Measurements from ENCODE around the gene KRTAP29-1.

The KRTAP29-1 gene

GRCh38 chr17:41340934-41341861 is 38.5 kb upstream of the KRTAP29-1 start:
- TF ChIP-seq CTCF (conservative IDR thresholded peaks at IDR 0.05; ENCODE audit: low read depth, low read length), result no peak
- DNase-seq (ENCODE audit: low read depth), result no peak
- H3K4me3 ChIP-seq (ENCODE audit: low read length), result no peak overlapping the region

GRCh38 chr17:41340494-41340893 is 37.8 kb upstream of the KRTAP29-1 start:
- no peak for TF ChIP-seq CTCF (conservative IDR thresholded peaks at IDR 0.05; ENCODE audit: low read depth, low read length)
- no peak overlapping the region for H3K4me3 ChIP-seq (ENCODE audit: low read length)

DNA sequence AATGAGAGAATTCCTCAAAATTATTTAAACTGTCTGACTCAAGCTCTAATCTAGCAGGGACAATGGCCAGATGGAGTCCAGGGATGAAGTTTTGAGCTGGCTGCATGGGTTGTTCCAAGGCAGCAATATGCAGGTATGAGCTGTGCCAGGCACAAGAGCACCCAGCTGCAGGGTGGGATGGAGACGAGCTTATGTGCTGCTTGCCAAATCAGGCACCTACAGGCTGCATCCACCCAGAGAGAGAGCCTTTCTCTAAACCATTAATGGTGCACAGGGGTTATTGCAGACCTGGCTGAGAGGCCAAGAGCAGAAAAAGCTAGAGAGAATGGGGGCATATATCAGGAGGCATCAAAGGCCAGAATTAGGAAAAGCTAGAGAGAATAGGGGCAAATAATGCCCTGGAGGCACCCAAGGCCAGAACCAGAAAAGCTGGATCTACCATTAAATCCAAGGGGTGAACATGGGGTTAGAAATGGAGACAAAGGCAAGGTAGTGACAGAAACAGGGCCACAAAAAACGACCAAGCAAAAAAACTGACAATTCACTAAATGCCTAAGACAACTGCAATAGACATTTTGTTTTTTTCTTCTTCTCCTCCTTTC is 37.0 kb upstream of the KRTAP29-1 start:
- TF ChIP-seq CTCF (conservative IDR thresholded peaks at IDR 0.05; ENCODE audit: low read depth, low read length), result no peak
- no peak for DNase-seq (ENCODE audit: low read depth)
- no peak overlapping the region for H3K4me3 ChIP-seq (ENCODE audit: low read length)

More at GRCh38 chr17:41340494-41340893, 37.8 kb upstream of the KRTAP29-1 start:
- DNase-seq (ENCODE audit: low read depth), result no peak

- no peak overlapping the region for H3K4me3 ChIP-seq (ENCODE audit: low read length)
- TF ChIP-seq CTCF (conservative IDR thresholded peaks at IDR 0.05; ENCODE audit: low read depth, low read length), result no peak
- no peak for DNase-seq (ENCODE audit: low read depth)
These were observed 36.4 kb upstream of the KRTAP29-1 start for GRCh38 chr17:41338961-41339485.

DNA sequence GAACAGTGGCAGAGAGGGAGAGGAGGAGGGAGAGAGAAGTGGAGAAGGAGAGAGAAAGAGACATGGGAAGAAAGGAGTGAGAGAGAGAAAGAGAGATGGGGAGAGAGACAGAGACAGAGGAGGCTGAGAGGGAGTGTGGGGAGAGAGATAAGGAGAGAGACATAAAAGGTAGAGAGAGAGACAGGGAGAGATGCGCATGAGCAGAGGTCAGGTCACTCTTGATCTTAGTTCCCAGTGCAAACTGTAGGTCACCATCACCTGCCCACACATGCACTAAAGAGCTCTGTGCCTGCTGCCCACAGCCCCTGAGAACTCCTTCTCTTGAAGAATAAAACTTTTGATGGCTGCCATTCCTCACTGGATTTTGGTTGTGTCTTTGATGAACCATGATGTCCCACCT is 33.1 kb upstream of the KRTAP29-1 start:
- DNase-seq (ENCODE audit: low read depth), result no peak
- H3K4me3 ChIP-seq (ENCODE audit: low read length), result no peak overlapping the region
- TF ChIP-seq CTCF (conservative IDR thresholded peaks at IDR 0.05; ENCODE audit: low read depth, low read length), result no peak

GRCh38 chr17:41334385-41335305 is 32.0 kb upstream of the KRTAP29-1 start:
- no peak overlapping the region for H3K4me3 ChIP-seq (ENCODE audit: low read length)
- no peak for DNase-seq (ENCODE audit: low read depth)
- TF ChIP-seq CTCF (conservative IDR thresholded peaks at IDR 0.05; ENCODE audit: low read depth, low read length), result no peak
